ENCODE results near the gene DNAAF5.

Gene DNAAF5

GRCh38 chr7:726084-726853 lies at the start of gene DNAAF5:
TSS of gene DNAAF5 (plus strand) at chr7:726699. CDS start at chr7:726721, 22 bp downstream.
- peak; percentile 80 for DNase-seq

GRCh38 chr7:676972-677385 lies 49.5 kb upstream of the DNAAF5 start:
- no peak for DNase-seq

- DNase-seq = no peak
Measured at GRCh38 chr7:680411-681127, 45.9 kb upstream of the DNAAF5 start.

GRCh38 chr7:681551-682307 lies 44.8 kb upstream of the DNAAF5 start:
- no peak for DNase-seq

DNA sequence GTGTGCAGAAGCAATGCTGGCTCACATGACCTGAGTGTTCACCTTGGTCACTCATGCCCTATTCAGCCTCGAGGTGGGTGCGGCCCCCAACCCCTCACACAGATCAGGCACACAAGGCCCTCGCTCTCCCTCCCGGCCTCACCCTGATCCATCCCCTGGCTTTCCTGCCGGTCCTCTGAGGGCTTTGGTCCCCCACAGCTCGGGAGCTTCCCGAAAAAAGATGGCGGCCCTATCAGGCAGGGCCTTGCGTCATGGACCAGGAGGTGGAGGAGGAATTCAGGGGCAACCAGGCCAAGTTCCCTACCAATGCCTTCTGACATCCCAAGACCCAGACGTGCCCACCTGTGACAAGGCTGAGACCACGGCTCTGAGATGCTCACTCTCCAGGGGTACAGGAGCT lies 43.7 kb upstream of the DNAAF5 start:
- DNase-seq = no peak

DNA sequence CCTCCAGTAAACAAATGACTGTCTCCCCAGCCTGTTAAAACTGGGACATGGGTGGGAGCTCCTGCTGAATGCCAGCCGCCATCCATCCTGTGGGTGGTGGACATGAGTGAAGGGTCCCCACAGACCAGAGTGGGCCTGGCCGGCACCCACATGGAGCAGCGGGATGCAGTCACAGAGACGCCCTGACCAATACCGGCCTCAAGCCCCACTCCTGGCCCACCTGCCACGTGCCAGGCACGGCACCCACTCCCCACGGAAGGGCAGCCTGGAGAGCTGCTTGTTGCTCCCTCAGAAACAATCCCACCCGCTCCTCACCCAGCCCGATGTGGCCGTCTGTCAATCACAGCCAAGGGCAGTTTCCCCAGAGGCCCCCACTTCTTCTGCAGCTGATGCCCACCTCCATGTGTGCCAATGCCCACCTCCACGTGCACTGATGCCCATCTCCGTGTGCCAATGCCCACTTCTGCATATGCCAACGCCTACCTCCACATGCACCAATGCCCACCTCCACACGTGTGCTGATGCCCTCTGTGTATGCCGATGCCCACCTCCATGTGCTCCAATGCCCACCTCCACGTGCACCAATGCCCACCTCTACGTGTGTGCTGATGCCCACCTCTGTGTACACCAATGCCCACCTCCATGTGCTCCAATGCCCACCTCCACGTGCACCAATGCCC lies 42.8 kb upstream of the DNAAF5 start:
- no peak for DNase-seq

DNA sequence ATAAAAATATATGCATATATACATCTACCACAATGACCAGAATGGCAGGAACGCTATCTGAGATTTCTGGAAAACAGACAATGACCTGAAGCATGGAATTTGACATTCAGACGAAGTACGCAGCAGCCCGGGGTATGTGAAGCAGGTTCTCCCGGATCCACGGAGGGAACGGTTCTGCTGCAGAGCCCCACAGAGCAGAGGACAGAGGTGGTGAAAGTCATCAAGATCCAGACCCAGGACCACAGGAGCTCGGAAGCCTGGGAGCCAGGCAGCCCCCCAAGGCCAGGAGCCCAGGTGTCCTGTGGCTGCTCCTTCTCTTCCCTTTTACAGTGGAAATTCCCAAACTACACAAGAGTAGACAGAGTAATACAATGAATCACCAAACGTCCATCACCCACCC lies 42.1 kb upstream of the DNAAF5 start:
- no peak for DNase-seq

DNA sequence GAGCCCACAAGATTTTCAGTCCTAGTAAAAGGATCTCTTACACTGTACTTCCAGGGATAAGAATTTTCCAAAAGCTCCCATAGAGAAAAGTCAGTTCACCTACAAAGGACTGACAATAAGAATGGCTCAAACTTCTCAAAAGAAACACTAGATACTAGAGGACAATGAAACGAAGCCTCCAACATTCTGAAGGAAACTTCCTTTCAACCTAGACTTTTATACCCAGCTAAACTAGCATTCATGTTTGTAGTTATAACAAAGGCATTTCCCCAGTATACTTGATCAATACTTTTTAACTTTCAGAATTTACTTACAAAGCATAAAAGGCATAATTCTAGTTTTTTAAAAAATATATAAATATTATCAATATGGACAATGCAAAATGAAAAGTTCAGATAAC lies 41.0 kb upstream of the DNAAF5 start:
- DNase-seq = no peak

- DNase-seq = no peak
Measured at GRCh38 chr7:690478-691360, 35.8 kb upstream of the DNAAF5 start.

- DNase-seq = no peak
Measured at GRCh38 chr7:691361-692045, 35.0 kb upstream of the DNAAF5 start.

- DNase-seq = no peak
Measured at GRCh38 chr7:693280-693679, 33.2 kb upstream of the DNAAF5 start.

DNA sequence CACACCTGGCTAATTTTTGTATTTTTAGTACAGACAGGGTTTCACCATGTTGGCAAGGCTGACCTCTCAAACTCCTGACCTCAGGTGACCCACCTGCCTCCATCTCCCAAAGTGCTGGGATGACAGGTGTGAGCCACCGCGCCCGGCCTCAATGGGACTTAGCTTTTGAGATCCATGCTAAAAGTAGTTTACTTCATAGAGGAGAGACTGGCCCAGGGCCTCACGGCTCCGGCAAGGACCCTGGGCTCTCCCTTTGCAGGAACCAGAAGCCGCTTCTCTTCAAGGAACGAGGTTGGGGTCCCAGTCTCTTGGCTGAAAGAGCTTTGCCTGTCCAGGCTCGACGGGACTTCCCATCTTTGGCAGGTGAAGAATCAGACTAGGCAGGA lies 30.1 kb upstream of the DNAAF5 start:
- no peak for DNase-seq

- no peak for DNase-seq
Measured at GRCh38 chr7:696812-697551, 29.5 kb upstream of the DNAAF5 start.

GRCh38 chr7:698515-699475 lies 27.7 kb upstream of the DNAAF5 start:
- DNase-seq = no peak

GRCh38 chr7:699476-700170 lies 26.9 kb upstream of the DNAAF5 start:
- DNase-seq = no peak

DNA sequence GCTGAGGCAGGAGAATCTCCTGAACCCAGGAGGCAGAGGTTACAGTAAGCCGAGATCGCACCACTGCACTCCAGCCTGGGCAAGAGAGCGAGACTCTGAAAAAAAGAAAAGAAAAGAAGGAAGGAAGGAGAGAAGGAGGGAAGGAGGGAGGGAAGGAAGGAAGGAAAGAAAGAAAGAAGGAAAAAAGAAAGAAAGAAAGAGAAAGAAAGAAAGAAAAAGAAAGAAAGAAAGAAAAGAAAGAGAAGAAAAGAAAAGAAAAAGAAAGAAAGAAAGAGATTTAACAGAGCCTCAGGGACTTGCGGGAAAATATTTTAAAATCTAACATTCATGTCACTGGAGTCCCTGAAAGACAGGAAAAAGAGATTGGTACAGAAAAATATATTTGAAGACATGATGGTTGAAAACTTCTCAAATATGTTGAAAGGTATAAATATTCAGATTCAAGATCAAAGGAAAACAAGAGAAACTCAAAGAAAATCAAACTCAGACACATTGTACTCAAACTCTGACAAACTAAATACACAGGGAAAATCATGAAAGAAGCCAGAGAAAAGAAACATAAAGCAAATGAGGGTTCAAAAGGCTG lies 25.3 kb upstream of the DNAAF5 start:
- no peak for DNase-seq

- no peak for DNase-seq
Measured at GRCh38 chr7:703049-703448, 23.4 kb upstream of the DNAAF5 start.

- DNase-seq = no peak
Measured at GRCh38 chr7:706721-707120, 19.8 kb upstream of the DNAAF5 start.

Measured in NCI-H1694 treated with DMSO at 0.1 percent for 48 hours (cell line).